ENCODE results near the gene ORM2. TPM values are rescaled to one million over a fixed set of nuclear protein-coding genes. Genes with fewer than 3 reads are reported as not detected.
A peak's percentile ranks its signal among the peaks of the same experiment; 100 is the strongest.

ORM2 gene
- total and polyA plus RNA-seq, 2 experiments from 2014 or later: 0.76 TPM

DNA sequence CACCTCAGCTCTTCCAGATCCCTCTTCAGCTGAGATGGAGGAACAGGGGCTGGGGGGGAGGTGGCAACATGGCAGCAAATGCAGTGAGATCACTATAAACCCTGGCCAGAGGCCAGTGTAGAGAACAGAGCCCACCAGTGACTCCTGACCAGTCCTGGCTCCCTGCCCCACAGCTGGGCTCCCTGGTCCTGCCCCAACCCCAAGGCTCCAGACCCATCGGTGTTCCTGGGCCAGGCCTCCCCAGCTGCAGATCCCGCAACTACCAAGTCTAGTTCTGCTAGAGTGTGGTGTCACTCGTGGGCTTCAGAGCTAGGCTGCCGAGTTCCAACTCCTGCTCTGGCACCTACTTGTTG lies 41.3 kb downstream of the ORM2 start:
- H3F3A ChIP-seq (replicated peaks; ENCODE audit: low read depth): peaks cover 12% of the 10 kb centered on the region; the same call in 1 of the 2 replicates
- H3K9me2 ChIP-seq (ENCODE audit: insufficient read depth): 0 out of 2 replicates have a peak, but pooled peaks cover 6% of the 10 kb centered on the region
- H2AFZ ChIP-seq: no peak overlapping the region
- H3K27me3 ChIP-seq (ENCODE audit: insufficient read depth): no peaks in the 10 kb centered on the region
- H3K27ac Mint-ChIP-seq: peak overlapping the region; percentile 97
- no peak for TF ChIP-seq EZH2phosphoT487 (IDR thresholded peaks at IDR 0.05; ENCODE audit: unreplicated experiment)
- no peak for TF ChIP-seq POLR2AphosphoS5 (IDR thresholded peaks at IDR 0.05; ENCODE audit: low read depth)
- TF ChIP-seq ZNF114 (CRISPR knock-in tag; IDR thresholded peaks at IDR 0.05): no peak
- TF ChIP-seq, protein P1, sequence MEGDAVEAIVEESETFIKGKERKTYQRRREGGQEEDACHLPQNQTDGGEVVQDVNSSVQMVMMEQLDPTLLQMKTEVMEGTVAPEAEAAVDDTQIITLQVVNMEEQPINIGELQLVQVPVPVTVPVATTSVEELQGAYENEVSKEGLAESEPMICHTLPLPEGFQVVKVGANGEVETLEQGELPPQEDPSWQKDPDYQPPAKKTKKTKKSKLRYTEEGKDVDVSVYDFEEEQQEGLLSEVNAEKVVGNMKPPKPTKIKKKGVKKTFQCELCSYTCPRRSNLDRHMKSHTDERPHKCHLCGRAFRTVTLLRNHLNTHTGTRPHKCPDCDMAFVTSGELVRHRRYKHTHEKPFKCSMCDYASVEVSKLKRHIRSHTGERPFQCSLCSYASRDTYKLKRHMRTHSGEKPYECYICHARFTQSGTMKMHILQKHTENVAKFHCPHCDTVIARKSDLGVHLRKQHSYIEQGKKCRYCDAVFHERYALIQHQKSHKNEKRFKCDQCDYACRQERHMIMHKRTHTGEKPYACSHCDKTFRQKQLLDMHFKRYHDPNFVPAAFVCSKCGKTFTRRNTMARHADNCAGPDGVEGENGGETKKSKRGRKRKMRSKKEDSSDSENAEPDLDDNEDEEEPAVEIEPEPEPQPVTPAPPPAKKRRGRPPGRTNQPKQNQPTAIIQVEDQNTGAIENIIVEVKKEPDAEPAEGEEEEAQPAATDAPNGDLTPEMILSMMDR (conservative IDR thresholded peaks at IDR 0.05; ENCODE audit: low read depth in 2 of 2): no peak
- TF ChIP-seq JUNB (IDR thresholded peaks at IDR 0.05; ENCODE audit: unreplicated experiment): no peak
- TF ChIP-seq, protein P2, sequence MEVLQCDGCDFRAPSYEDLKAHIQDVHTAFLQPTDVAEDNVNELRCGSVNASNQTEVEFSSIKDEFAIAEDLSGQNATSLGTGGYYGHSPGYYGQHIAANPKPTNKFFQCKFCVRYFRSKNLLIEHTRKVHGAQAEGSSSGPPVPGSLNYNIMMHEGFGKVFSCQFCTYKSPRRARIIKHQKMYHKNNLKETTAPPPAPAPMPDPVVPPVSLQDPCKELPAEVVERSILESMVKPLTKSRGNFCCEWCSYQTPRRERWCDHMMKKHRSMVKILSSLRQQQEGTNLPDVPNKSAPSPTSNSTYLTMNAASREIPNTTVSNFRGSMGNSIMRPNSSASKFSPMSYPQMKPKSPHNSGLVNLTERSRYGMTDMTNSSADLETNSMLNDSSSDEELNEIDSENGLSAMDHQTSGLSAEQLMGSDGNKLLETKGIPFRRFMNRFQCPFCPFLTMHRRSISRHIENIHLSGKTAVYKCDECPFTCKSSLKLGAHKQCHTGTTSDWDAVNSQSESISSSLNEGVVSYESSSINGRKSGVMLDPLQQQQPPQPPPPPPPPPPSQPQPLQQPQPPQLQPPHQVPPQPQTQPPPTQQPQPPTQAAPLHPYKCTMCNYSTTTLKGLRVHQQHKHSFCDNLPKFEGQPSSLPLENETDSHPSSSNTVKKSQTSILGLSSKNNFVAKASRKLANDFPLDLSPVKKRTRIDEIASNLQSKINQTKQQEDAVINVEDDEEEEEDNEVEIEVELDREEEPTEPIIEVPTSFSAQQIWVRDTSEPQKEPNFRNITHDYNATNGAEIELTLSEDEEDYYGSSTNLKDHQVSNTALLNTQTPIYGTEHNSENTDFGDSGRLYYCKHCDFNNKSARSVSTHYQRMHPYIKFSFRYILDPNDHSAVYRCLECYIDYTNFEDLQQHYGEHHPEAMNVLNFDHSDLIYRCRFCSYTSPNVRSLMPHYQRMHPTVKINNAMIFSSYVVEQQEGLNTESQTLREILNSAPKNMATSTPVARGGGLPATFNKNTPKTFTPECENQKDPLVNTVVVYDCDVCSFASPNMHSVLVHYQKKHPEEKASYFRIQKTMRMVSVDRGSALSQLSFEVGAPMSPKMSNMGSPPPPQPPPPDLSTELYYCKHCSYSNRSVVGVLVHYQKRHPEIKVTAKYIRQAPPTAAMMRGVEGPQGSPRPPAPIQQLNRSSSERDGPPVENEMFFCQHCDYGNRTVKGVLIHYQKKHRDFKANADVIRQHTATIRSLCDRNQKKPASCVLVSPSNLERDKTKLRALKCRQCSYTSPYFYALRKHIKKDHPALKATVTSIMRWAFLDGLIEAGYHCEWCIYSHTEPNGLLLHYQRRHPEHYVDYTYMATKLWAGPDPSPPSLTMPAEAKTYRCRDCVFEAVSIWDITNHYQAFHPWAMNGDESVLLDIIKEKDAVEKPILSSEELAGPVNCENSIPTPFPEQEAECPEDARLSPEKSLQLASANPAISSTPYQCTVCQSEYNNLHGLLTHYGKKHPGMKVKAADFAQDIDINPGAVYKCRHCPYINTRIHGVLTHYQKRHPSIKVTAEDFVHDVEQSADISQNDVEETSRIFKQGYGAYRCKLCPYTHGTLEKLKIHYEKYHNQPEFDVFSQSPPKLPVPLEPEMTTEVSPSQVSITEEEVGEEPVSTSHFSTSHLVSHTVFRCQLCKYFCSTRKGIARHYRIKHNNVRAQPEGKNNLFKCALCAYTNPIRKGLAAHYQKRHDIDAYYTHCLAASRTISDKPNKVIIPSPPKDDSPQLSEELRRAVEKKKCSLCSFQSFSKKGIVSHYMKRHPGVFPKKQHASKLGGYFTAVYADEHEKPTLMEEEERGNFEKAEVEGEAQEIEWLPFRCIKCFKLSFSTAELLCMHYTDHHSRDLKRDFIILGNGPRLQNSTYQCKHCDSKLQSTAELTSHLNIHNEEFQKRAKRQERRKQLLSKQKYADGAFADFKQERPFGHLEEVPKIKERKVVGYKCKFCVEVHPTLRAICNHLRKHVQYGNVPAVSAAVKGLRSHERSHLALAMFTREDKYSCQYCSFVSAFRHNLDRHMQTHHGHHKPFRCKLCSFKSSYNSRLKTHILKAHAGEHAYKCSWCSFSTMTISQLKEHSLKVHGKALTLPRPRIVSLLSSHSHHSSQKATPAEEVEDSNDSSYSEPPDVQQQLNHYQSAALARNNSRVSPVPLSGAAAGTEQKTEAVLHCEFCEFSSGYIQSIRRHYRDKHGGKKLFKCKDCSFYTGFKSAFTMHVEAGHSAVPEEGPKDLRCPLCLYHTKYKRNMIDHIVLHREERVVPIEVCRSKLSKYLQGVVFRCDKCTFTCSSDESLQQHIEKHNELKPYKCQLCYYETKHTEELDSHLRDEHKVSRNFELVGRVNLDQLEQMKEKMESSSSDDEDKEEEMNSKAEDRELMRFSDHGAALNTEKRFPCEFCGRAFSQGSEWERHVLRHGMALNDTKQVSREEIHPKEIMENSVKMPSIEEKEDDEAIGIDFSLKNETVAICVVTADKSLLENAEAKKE (CRISPR knock-in tag; IDR thresholded peaks at IDR 0.05): no peak
- TF ChIP-seq, protein P3, sequence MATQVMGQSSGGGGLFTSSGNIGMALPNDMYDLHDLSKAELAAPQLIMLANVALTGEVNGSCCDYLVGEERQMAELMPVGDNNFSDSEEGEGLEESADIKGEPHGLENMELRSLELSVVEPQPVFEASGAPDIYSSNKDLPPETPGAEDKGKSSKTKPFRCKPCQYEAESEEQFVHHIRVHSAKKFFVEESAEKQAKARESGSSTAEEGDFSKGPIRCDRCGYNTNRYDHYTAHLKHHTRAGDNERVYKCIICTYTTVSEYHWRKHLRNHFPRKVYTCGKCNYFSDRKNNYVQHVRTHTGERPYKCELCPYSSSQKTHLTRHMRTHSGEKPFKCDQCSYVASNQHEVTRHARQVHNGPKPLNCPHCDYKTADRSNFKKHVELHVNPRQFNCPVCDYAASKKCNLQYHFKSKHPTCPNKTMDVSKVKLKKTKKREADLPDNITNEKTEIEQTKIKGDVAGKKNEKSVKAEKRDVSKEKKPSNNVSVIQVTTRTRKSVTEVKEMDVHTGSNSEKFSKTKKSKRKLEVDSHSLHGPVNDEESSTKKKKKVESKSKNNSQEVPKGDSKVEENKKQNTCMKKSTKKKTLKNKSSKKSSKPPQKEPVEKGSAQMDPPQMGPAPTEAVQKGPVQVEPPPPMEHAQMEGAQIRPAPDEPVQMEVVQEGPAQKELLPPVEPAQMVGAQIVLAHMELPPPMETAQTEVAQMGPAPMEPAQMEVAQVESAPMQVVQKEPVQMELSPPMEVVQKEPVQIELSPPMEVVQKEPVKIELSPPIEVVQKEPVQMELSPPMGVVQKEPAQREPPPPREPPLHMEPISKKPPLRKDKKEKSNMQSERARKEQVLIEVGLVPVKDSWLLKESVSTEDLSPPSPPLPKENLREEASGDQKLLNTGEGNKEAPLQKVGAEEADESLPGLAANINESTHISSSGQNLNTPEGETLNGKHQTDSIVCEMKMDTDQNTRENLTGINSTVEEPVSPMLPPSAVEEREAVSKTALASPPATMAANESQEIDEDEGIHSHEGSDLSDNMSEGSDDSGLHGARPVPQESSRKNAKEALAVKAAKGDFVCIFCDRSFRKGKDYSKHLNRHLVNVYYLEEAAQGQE (IDR thresholded peaks at IDR 0.05; ENCODE audit: unreplicated experiment): no peak
- no peak for TF ChIP-seq STAT1 (IDR thresholded peaks at IDR 0.05; ENCODE audit: unreplicated experiment)
- no peak for TF ChIP-seq EZH2 (IDR thresholded peaks at IDR 0.05; ENCODE audit: low read depth, unreplicated experiment)
- TF ChIP-seq NANOG (IDR thresholded peaks at IDR 0.05; ENCODE audit: borderline replicate concordance): no peak
- no peak for TF ChIP-seq CREB1 (CRISPR knock-in tag; IDR thresholded peaks at IDR 0.05; ENCODE audit: low read depth)
- TF ChIP-seq, protein P4, sequence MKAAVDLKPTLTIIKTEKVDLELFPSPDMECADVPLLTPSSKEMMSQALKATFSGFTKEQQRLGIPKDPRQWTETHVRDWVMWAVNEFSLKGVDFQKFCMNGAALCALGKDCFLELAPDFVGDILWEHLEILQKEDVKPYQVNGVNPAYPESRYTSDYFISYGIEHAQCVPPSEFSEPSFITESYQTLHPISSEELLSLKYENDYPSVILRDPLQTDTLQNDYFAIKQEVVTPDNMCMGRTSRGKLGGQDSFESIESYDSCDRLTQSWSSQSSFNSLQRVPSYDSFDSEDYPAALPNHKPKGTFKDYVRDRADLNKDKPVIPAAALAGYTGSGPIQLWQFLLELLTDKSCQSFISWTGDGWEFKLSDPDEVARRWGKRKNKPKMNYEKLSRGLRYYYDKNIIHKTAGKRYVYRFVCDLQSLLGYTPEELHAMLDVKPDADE (IDR thresholded peaks at IDR 0.05): no peak
- peak overlapping the region; percentile 16 for H3K4me3 Mint-ChIP-seq
- peak overlapping the region; percentile 97; the same call in 1 of the 2 replicates for H3K27ac ChIP-seq (ENCODE audit: low read depth)
- peaks cover 5% of the 10 kb centered on the region for H3K27me3 Mint-ChIP-seq (ENCODE audit: insufficient read depth, low read depth, poor library complexity)
- H3K36me3 Mint-ChIP-seq (ENCODE audit: low read depth): peaks cover 52% of the 10 kb centered on the region
- ATAC-seq: peak; percentile 18; the same call in 2 of the 3 replicates
- H3K4me1 ChIP-seq (ENCODE audit: insufficient read depth): peaks cover 52% of the 10 kb centered on the region
- peaks cover 51% of the 10 kb centered on the region for H3K4me1 Mint-ChIP-seq
- H4K20me1 ChIP-seq (replicated peaks; ENCODE audit: insufficient read depth): no peaks in the 10 kb centered on the region
- H3K36me3 ChIP-seq (ENCODE audit: insufficient read depth): no peaks in the 10 kb centered on the region
- peak overlapping the region; percentile 50 for H3K4me3 ChIP-seq
- H3K9me3 Mint-ChIP-seq: no peaks in the 10 kb centered on the region
- peaks cover 4% of the 10 kb centered on the region; the same call in 1 of the 2 replicates for H3K79me2 ChIP-seq (replicated peaks; ENCODE audit: insufficient read depth)
- peak overlapping the region; percentile 75 for H3K4me2 ChIP-seq
- DNase-seq (ENCODE audit: low spot score): no peak
